GM18505 (cell line): Measurements from ENCODE around the gene TMEM17.

ENCODE experiments used
- ATAC-seq: cut with Tn5 transposase; IDR thresholded peaks from one replicate; pipeline ENCODE4 v1.9.1; 2021; ENCODE audit not compliant: unreplicated experiment
- POLR2A ChIP-seq: IDR thresholded peaks from 4 replicates; pipeline ENCODE4 v1.6.1; 2011; ENCODE audit warnings: borderline replicate concordance; ENCODE audit not compliant: insufficient read depth, insufficient read length; ENCODE audit errors: extremely low read depth

Gene TMEM17

DNA sequence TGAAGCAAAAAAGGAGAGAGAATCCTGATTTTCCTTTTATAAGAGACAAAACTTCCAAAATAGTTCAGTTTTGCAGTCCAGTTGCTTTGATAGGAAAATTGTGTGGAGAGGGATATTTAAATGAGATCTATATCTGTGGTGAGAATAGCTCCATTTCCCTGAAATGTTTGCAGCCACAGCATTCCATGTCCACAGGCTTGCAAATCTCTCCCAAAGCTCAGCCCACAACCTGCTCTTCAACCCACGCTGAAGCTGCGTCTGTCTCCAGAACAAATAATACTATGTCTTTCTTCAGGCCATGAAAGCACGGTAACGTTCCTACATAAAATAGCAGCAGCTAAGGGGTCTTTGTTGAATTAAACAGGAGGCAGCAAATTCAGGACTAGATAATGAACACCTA is 31.8 kb downstream of the TMEM17 start:
- TF ChIP-seq POLR2A: no peak
- ATAC-seq: no peak

DNA sequence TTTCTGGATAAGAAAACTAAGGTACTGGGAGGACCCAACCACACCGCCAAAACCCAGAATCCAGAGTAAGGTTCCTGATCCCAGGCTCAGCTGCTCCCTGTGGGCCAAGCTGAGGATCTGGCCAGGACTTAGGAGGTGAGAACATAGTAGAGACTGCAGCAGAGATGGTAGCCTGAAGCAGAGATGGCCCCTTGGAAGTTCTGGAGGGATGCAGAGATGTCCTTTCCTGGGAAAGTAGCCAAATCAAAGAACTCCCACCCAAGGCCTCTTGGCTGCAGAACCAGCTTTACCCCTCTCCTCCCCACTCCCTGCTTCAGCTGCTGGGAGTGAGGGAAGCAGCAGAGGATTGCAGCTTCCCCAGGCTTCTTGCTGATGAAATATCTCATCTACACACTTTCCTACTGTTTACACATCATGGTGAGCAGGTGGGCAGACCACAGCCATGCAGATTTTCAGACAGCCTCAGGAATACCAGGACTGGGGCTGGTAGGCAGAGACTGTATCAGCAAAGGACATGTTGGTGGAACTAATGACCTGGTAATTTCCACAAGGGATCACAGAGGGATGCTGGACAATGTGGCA is 32.7 kb downstream of the TMEM17 start:
- TF ChIP-seq POLR2A: no peak

DNA sequence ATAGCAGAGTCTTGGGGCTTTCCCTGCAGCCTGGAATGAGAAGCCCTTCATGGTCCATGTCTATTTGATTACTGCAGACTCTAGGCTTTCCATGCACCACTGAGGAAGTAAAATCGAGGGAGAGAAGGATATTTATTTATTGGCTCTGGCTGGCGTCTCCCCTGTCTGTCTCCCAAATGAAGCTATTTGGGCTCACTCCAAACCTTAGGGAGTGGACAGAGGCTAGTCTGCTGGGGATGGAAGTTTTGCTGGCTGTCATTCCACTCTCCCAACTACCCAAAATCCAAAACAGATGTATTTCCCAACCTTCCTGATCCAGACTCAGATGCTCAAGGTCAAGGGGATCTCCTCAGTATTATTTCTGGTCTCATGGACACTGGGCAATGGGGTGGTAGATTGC is 33.7 kb downstream of the TMEM17 start:
- no peak for ATAC-seq
- no peak for TF ChIP-seq POLR2A

More for the DNA sequence above, 32.7 kb downstream of the TMEM17 start:
- ATAC-seq: no peak

DNA sequence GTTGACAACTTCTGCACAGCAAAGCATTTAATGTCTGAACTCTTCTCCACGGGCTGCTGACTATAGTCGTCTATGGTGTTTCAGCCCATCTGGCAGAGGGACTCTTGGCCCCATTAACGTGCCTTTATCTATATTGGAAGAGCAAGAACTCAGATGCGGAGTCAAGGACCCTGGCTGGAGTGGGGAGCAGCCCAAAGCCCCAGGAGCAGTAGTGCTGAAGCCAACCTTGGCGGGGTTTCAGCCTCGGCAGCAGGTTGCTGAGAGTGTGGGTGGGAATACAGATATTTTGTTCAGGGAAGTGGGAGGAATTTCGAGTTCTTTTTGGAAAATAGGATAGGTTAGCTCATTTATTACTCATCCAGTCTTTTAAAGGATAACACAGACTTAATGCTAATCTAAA is 34.2 kb downstream of the TMEM17 start:
- ATAC-seq: no peak

DNA sequence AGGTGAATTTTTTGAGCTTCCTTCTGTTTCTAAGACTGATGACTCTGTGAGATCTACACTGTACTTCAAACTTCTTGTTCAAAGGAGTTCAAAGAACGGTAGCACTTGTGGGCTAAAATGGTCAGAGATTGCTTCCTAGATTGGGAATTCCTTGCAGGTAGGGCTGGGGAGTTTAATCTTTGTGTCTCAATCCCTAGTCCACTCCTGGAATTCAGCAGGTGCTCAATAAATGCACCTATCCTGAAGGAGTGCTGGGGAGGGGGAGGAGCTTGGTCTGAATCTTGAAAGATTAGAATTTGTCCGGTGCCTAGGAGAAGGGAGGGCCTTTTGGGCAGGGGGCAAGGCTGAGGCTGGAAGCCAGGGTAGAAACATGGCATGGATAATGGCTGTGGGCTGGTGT is 34.6 kb downstream of the TMEM17 start:
- ATAC-seq: no peak
- no peak for TF ChIP-seq POLR2A

More for the DNA sequence above, 34.2 kb downstream of the TMEM17 start:
- TF ChIP-seq POLR2A: no peak

DNA sequence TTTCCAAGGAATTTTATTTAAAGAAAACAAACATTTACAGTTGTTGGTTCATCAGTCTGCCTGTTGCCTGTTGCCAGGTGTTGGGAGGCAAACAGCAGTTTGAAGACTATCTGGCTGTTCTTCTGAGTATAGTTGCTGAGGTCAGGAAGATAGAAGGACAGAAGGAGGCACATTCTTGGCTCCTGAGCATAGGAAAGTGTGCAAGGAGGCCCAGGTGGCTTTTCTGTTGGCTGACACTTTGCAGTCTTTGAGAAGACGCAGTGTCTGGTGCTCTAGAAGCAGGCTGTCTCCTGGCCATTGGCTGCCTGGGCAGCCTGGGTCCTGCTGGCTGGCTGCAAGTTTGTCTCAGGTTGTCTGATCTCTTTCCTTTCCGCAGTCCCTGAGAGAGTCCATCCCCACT is 36.4 kb downstream of the TMEM17 start:
- no peak for TF ChIP-seq POLR2A
- no peak for ATAC-seq

DNA sequence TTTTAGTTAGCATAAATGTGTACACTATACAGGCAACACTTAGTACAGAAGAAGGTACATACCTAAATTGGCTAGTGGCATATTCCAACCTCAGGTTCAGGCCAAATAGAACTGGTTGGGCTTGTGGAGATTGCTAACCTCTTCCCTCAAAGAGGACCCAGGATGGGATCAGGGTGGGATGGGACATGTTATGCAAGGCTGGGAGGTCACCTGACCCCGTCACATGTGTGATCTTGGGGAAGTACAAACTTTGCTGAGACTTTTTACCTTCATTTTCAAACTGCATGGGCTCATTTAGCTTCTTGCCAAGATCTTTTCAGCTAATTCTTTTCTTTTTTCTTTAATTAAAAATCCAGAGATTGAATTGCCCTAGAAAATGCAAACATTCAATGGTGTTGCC is 36.9 kb downstream of the TMEM17 start:
- no peak for ATAC-seq
- no peak for TF ChIP-seq POLR2A

DNA sequence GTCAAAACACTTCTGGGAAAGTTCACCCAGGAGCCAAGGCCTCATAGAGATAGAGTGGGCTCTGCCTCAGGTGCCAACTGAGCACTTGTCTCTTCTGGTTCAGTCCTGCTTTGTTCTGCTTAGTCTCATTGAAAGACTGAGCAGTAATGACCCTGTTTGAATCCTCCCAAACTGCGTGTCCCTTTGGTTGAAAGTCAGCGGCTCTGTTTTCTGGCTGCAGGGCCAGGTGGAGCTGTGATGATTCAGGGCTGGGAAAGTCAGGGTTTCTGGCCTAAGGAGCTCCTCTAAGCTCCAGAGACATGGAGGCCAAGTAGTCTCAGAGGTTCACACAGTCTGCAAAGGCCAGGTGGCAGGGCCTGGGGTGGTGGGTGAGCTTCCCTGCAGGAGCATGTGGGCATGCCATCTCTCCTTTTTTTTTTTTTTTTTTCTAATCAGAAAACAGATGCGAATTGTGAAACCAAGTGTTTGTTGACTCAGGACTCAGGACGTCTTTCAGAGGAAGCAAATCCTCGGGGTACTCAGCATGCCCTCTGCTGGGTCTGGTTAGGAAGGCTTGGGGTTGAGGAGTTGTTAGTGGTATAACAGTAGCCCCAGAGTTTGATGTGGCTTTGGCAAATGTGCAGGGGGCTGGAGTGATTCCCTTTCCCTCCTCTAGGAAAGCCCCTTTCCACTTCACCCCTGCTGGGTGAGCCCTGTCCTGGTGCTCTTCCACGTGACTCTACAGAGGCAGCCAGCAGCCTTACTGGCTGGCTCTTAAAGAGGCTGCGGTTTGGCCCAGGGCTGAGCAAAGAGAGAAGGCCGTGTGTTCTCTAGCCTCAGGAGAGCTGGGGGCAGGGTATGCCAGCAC is 38.3 kb downstream of the TMEM17 start:
- ATAC-seq: no peak
- TF ChIP-seq POLR2A: no peak

DNA sequence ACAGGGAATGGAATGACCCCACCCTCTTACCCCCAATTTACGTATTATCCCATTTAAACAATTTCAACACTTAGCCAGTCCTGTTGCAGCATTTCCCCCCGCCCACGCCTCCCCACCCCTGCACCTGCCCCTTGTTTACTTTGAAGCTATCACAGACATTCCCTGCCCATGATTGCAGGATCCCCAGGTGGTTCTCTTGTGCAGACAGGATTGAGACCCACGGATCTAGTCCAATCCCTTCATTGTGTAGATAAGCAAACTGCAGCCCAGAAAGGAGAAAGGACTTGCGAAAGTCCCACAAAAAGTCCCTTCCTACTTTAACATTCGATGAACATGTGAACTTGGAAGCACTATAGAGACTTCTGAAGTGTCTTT is 38.9 kb downstream of the TMEM17 start:
- ATAC-seq: no peak
- TF ChIP-seq POLR2A: no peak

DNA sequence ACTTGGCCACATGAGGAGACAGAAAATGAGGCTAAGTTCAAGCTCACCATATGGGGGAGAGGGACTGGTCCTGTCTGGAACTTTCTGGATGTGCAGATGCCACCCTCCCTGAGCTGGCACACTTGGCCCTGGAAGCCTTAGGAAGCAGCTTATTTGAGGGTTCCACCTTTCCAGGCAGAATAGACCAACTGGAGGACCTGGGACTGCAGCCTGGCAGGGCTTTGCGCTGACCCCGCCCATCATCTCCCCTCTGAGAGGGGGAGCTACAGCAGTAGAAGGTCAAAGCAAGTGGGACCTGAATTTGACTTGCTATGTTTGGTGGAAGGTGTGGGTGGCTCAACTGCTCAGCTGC is 39.5 kb downstream of the TMEM17 start:
- no peak for ATAC-seq
- TF ChIP-seq POLR2A: no peak

DNA sequence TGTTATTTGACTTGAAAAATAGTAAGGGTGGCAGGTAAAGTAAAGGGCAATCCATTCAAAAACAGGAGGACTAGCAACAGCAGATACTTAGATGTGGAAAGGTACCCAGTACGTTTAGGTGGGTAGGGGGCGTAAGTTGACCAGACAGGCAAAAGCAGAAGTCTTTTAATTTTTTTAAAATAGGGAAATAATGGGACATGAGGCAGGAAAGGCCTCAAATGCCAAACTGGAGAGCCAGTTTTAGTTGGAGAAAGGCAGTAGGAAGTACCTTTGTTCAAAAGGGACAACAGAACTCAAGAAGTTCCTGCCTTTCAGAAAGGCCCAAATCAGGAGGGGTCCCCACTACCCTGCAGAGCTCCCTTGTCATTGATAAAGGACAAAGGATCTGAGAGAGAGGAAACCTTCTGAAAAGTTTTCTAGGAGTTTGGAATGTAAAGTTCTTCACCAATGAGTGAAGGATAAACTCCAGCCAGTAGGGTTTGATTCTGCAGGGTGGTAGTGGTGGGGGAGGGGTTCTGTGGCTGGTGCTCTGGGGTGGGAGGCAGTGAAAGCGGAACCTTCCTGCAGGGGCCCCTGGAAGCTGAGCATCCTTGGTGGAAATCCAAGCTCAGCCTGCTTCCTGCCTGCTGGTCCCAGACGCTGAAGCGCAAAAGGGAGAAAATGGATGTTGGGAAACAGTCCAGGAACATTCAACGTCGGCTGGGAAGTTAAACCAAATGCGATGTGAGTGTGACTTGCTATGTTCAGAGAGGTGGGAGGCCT is 40.1 kb downstream of the TMEM17 start:
- TF ChIP-seq POLR2A: no peak
- ATAC-seq: no peak

DNA sequence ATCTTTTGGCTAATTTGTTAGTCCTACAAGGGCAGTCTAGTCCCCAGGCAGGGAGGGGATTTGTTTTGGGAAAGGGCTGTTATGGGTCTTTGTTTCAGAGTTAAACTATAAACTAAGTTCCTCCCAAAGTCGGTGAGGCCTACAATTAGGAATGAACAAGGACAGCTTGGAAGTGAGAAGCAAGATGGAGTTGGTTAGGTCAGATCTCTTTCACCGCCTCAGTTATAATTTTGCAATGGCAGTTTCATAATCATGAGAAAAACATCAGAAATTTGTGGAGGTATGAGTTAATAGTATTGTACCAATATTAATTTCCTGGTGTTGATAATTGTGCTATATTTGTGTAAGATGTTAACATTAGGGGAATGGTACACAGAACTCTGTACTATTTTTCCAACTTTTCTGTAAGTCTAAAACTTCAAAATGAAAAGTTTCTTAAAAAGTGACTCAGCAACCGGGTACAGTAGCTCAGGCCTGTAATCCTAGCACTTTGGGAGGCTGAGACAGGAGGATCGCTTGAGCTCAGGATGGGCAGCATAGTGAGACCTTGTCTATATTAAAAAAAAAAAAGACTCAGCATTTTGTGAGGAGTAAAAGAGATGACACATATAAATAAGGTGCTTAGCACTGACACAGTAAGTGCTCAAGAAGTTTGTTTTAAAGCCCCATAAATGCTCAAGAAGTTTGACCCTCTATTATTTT is 40.8 kb downstream of the TMEM17 start:
- no peak for TF ChIP-seq POLR2A
- ATAC-seq: no peak

DNA sequence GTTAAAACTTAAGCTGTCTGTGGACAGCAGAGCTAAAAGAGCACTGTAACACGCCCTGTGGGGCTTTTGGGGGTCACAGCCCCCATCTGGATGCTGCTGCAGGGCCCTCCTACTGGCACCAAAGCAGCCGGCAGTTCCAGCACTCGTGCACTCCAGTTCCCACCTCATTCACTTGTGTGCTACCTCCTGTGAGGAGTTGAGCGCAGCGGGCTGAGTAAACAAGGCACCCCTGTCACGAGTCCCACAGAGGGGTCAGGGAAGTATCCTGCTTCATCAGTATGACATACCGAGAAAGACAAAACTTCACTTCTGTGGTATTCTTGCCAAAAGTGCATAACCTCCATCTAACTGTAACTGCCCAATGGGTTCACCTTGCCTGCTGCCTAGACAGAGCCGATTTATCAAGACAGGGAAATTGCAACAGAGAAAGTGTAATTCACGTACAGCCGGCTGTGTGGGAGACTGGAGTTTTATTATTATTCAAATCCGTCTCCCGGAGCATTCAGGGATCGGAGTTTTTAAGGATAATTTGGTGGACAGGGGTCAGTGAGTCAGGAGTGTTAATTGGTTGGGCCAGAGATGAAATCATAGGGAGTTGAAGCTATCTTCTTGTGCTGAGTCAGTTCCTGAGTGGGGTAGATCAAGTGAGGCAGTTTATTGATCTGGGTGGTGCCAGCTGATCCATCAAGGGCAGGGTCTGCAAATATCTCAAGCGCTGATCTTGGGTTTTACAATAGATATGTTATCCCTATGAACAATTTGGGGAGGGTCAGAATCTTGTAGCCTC is 41.6 kb downstream of the TMEM17 start:
- no peak for ATAC-seq
- TF ChIP-seq POLR2A: no peak

DNA sequence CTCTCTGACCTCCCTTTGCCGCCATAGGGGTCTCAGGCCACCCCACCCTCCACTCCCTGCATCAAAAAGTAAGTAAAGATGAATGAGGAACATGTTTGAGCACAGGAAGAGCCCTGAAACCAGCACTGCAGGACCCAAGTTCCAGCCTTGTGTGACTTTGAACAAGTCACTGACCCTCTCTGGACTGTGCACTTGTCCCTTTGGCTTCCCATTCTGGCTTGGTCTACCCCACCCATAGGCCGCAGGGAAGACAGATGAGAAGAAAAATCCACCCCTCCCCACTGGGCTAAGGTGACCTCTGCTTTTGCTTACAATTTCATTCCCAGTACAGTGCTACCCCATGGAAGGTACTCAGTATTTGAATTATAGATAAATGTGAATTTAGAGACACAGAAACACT is 43.8 kb downstream of the TMEM17 start:
- no peak for TF ChIP-seq POLR2A
- ATAC-seq: no peak

DNA sequence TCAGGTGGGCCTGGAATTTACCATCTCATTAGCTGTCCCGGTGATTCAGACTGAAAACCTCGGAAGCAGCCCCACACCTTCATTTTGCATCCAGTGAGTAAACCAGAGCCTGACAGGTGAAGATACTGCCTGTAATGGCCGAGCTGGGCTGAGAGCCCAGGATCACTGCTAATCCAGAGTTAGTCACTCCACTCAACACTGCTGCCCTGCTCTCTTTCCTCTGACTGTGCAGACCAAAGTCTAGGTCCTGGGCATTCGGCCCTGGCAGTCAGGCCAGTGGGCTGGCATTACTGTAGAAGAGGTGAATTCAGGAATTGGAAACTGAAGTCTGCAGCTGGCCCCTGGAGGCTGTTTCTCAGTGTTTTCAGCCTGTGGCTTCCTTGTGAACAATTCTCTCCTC is 44.3 kb downstream of the TMEM17 start:
- no peak for TF ChIP-seq POLR2A
- ATAC-seq: no peak
